ENCODE measurements around the gene SMIM28. TPM values are rescaled to one million over a fixed set of nuclear protein-coding genes. Genes with fewer than 3 reads are reported as not detected.
A peak's percentile ranks its signal among the peaks of the same experiment; 100 is the strongest.
"Not testable (repeated sequence)": the region's sequence is repeated elsewhere in the genome, so short reads cannot be mapped to it uniquely, and the experiment has no call there.

Gene SMIM28
- total RNA-seq, 2 experiments from 2014 or later, result not detected

GRCh38 chr6:138410048-138410735 lies 32.5 kb downstream of the SMIM28 start:
- DNase-seq, result no peak
- Mint-ChIP-seq H3K36me3 (peaks cover 38% of the 10 kb centered on the region), H3K27ac (peak overlapping the region; percentile 84), H3K9me3 (no peaks in the 10 kb centered on the region), H3K4me1 (peaks cover 22% of the 10 kb centered on the region), H3K27me3 (no peaks in the 10 kb centered on the region), H3K4me3 (no peak overlapping the region)

- peaks cover 16% of the 10 kb centered on the region for H3K4me1 Mint-ChIP-seq
- peak overlapping the region; percentile 84 for H3K27ac Mint-ChIP-seq
- no peaks in the 10 kb centered on the region for H3K27me3 Mint-ChIP-seq
- H3K4me3 Mint-ChIP-seq, result peak overlapping the region; percentile 40
- H3K9me3 Mint-ChIP-seq, result no peaks in the 10 kb centered on the region
- no peak for DNase-seq
- H3K36me3 Mint-ChIP-seq, result peaks cover 33% of the 10 kb centered on the region
Measured at GRCh38 chr6:138410972-138411880, 33.5 kb downstream of the SMIM28 start.

- DNase-seq, result no peak
- H3K27me3 Mint-ChIP-seq, result no peaks in the 10 kb centered on the region
- no peak overlapping the region for H3K4me3 Mint-ChIP-seq
- H3K9me3 Mint-ChIP-seq, result no peaks in the 10 kb centered on the region
- H3K36me3 Mint-ChIP-seq, result peaks cover 43% of the 10 kb centered on the region
- peaks cover 12% of the 10 kb centered on the region for H3K4me1 Mint-ChIP-seq
- H3K27ac Mint-ChIP-seq, result no peak overlapping the region
Measured at GRCh38 chr6:138415125-138415524, 37.4 kb downstream of the SMIM28 start.

- DNase-seq, result no peak
- Mint-ChIP-seq H3K4me1 (peaks cover 6% of the 10 kb centered on the region), H3K36me3 (peaks cover 43% of the 10 kb centered on the region), H3K9me3 (no peaks in the 10 kb centered on the region), H3K27ac (no peak overlapping the region), H3K27me3 (no peaks in the 10 kb centered on the region), H3K4me3 (no peak overlapping the region)
Measured at GRCh38 chr6:138416206-138416605, 38.5 kb downstream of the SMIM28 start.

GRCh38 chr6:138417493-138418117 lies 39.9 kb downstream of the SMIM28 start:
- peaks cover 35% of the 10 kb centered on the region for H3K36me3 Mint-ChIP-seq
- no peak overlapping the region for H3K4me3 Mint-ChIP-seq
- H3K27me3 Mint-ChIP-seq, result no peaks in the 10 kb centered on the region
- peak overlapping the region; percentile 0 for H3K27ac Mint-ChIP-seq
- DNase-seq, result no peak
- no peaks in the 10 kb centered on the region for H3K4me1 Mint-ChIP-seq
- H3K9me3 Mint-ChIP-seq, result no peaks in the 10 kb centered on the region

- DNase-seq, result no peak
- H3K4me1 Mint-ChIP-seq, result peaks cover 3% of the 10 kb centered on the region
- H3K27me3 Mint-ChIP-seq, result no peaks in the 10 kb centered on the region
- H3K36me3 Mint-ChIP-seq, result peaks cover 30% of the 10 kb centered on the region
- H3K27ac Mint-ChIP-seq, result no peak overlapping the region
- no peak overlapping the region for H3K4me3 Mint-ChIP-seq
- H3K9me3 Mint-ChIP-seq, result no peaks in the 10 kb centered on the region
Measured at GRCh38 chr6:138418118-138418742, 40.5 kb downstream of the SMIM28 start.

GRCh38 chr6:138419766-138420165 lies 42.1 kb downstream of the SMIM28 start:
- no peak overlapping the region for H3K27ac Mint-ChIP-seq
- peaks cover 5% of the 10 kb centered on the region for H3K4me1 Mint-ChIP-seq
- DNase-seq, result no peak
- H3K27me3 Mint-ChIP-seq, result no peaks in the 10 kb centered on the region
- H3K4me3 Mint-ChIP-seq, result no peak overlapping the region
- no peaks in the 10 kb centered on the region for H3K9me3 Mint-ChIP-seq
- H3K36me3 Mint-ChIP-seq, result peaks cover 22% of the 10 kb centered on the region

- no peaks in the 10 kb centered on the region for H3K27me3 Mint-ChIP-seq
- DNase-seq, result no peak
Measured at GRCh38 chr6:138420356-138420755, 42.7 kb downstream of the SMIM28 start.

GRCh38 chr6:138421089-138421488 lies 43.4 kb downstream of the SMIM28 start:
- Mint-ChIP-seq H3K4me3 (no peak overlapping the region), H3K9me3 (no peaks in the 10 kb centered on the region), H3K4me1 (peaks cover 5% of the 10 kb centered on the region), H3K36me3 (peaks cover 22% of the 10 kb centered on the region), H3K27ac (no peak overlapping the region), H3K27me3 (no peaks in the 10 kb centered on the region)
- DNase-seq, result no peak

More at GRCh38 chr6:138420356-138420755, 42.7 kb downstream of the SMIM28 start:
- Mint-ChIP-seq H3K4me1 (peaks cover 5% of the 10 kb centered on the region), H3K4me3 (no peak overlapping the region), H3K9me3 (no peaks in the 10 kb centered on the region), H3K36me3 (peaks cover 22% of the 10 kb centered on the region), H3K27ac (no peak overlapping the region)

GRCh38 chr6:138421608-138422007 lies 43.9 kb downstream of the SMIM28 start:
- no peak for DNase-seq
- no peaks in the 10 kb centered on the region for H3K9me3 Mint-ChIP-seq
- no peak overlapping the region for H3K27ac Mint-ChIP-seq
- peaks cover 22% of the 10 kb centered on the region for H3K36me3 Mint-ChIP-seq
- H3K4me3 Mint-ChIP-seq, result no peak overlapping the region
- no peaks in the 10 kb centered on the region for H3K27me3 Mint-ChIP-seq
- H3K4me1 Mint-ChIP-seq, result peaks cover 5% of the 10 kb centered on the region

- DNase-seq, result no peak
- Mint-ChIP-seq H3K4me1 (peaks cover 5% of the 10 kb centered on the region), H3K4me3 (no peak overlapping the region)
Measured at GRCh38 chr6:138422861-138423260, 45.2 kb downstream of the SMIM28 start.

GRCh38 chr6:138424004-138424904 lies 46.5 kb downstream of the SMIM28 start:
- Mint-ChIP-seq H3K36me3 (peaks cover 4% of the 10 kb centered on the region), H3K27ac (no peak overlapping the region)

More at GRCh38 chr6:138422861-138423260, 45.2 kb downstream of the SMIM28 start:
- Mint-ChIP-seq H3K27ac (no peak overlapping the region), H3K9me3 (no peaks in the 10 kb centered on the region), H3K27me3 (no peaks in the 10 kb centered on the region), H3K36me3 (peaks cover 18% of the 10 kb centered on the region)

GRCh38 chr6:138425256-138425655 lies 47.6 kb downstream of the SMIM28 start:
- H3K36me3 Mint-ChIP-seq, H3K4me1 Mint-ChIP-seq, H3K9me3 Mint-ChIP-seq, DNase-seq, H3K27me3 Mint-ChIP-seq, H3K4me3 Mint-ChIP-seq, H3K27ac Mint-ChIP-seq: not testable (repeated sequence)

More at GRCh38 chr6:138424004-138424904, 46.5 kb downstream of the SMIM28 start:
- peaks cover 5% of the 10 kb centered on the region for H3K4me1 Mint-ChIP-seq
- H3K4me3 Mint-ChIP-seq, result no peak overlapping the region
- no peaks in the 10 kb centered on the region for H3K9me3 Mint-ChIP-seq
- no peaks in the 10 kb centered on the region for H3K27me3 Mint-ChIP-seq
- no peak for DNase-seq
